Calu3 (cell line): ENCODE measurements around the gene SLC35E4. TPM values are rescaled to one million over a fixed set of nuclear protein-coding genes. Genes with fewer than 3 reads are reported as not detected.

Experiments used
- BruUV-seq: library from RNA; stranded (reverse); fragments of 400-500 nt; replicated peaks from 2 replicates; lab custom pipeline; 2021; lab: Mats Ljungman, UMichigan
- CTCF ChIA-PET: fragments of 300-600 bp; sonication (Branson Sonifier 250); formaldehyde crosslinking; loops from one replicate; lab custom pipeline; 2022; ENCODE audit warnings: antibody characterized with exemption; lab: Charles Lee
- DNase-seq: peaks from one replicate; pipeline ENCODE4 v3.0.0; 2022
- H3K27ac Mint-ChIP-seq: one replicate; pipeline ENCODE4 v1.8.0; 2022; ENCODE audit warnings: mixed read lengths; ENCODE audit not compliant: unreplicated experiment
- H3K27me3 Mint-ChIP-seq: one replicate; pipeline ENCODE4 v1.8.0; 2022; ENCODE audit warnings: mixed read lengths; ENCODE audit not compliant: unreplicated experiment
- H3K36me3 Mint-ChIP-seq: one replicate; pipeline ENCODE4 v1.8.0; 2022; ENCODE audit warnings: mild to moderate bottlenecking, moderate library complexity, mixed read lengths; ENCODE audit not compliant: insufficient read depth, unreplicated experiment
- H3K4me1 Mint-ChIP-seq: one replicate; pipeline ENCODE4 v1.8.0; 2022; ENCODE audit warnings: mild to moderate bottlenecking, low read depth, mixed read lengths; ENCODE audit not compliant: unreplicated experiment
- H3K4me3 Mint-ChIP-seq: one replicate; pipeline ENCODE4 v1.8.0; 2022; ENCODE audit warnings: mild to moderate bottlenecking, low read depth, moderate library complexity, mixed read lengths; ENCODE audit not compliant: unreplicated experiment
- H3K9me3 Mint-ChIP-seq: one replicate; pipeline ENCODE4 v1.8.0; 2022; ENCODE audit warnings: low read depth, mixed read lengths; ENCODE audit not compliant: unreplicated experiment
- CTCF ChIP-seq: fragments of 200-600 bp; IDR thresholded peaks from one replicate; pipeline ENCODE4 v1.8.0; 2022; ENCODE audit warnings: antibody characterized with exemption; ENCODE audit not compliant: unreplicated experiment
- intact Hi-C: fragments of 100-400 bp; cut with micrococcal nuclease; formaldehyde crosslinking; loops from one replicate; pipeline ENCODE4 v1.10.0; 2022; ENCODE audit not compliant: unreplicated experiment
- total RNA-seq: library from RNA; stranded (reverse); gene quantifications from 2 replicates; pipeline ENCODE4 v1.2.3, GENCODE V29; 2022

SLC35E4 gene
- total RNA-seq, 1 experiment from 2014 or later = 3.2 TPM

GRCh38 chr22:30640839-30641430 is 5.4 kb downstream of the SLC35E4 start:
- CTCF ChIA-PET = interaction anchor here (0.8 kb wide), 1 partner anchor 31 kb away, joined by 3 read pairs; no protein-coding TSS in a partner anchor
- H3K9me3 Mint-ChIP-seq = peaks cover 3% of the 10 kb centered on the region
- no TSS peak for BruUV-seq

GRCh38 chr22:30643055-30643875 is 7.7 kb downstream of the SLC35E4 start:
- no peaks in the 10 kb centered on the region for H3K4me1 Mint-ChIP-seq
- TF ChIP-seq CTCF = no peak
- H3K27ac Mint-ChIP-seq = no peak overlapping the region
- H3K27me3 Mint-ChIP-seq = no peaks in the 10 kb centered on the region
- no peaks in the 10 kb centered on the region for H3K36me3 Mint-ChIP-seq
- DNase-seq = no peak
- intact Hi-C loops = no loop called here
- peaks cover 3% of the 10 kb centered on the region for H3K9me3 Mint-ChIP-seq
- BruUV-seq = no TSS peak
- CTCF ChIA-PET = interaction anchor here (0.6 kb wide), 1 partner anchor 23 kb away, joined by 4 read pairs; no protein-coding TSS in a partner anchor
- no peak overlapping the region for H3K4me3 Mint-ChIP-seq

More at GRCh38 chr22:30640839-30641430, 5.4 kb downstream of the SLC35E4 start:
- Mint-ChIP-seq H3K4me3 (no peak overlapping the region), H3K36me3 (peaks cover 6% of the 10 kb centered on the region), H3K27ac (no peak overlapping the region), H3K27me3 (no peaks in the 10 kb centered on the region), H3K4me1 (peaks cover 4% of the 10 kb centered on the region)
- TF ChIP-seq CTCF = no peak
- intact Hi-C loops = no loop called here
- DNase-seq = no peak

GRCh38 chr22:30646518-30647160 is 11.1 kb downstream of the SLC35E4 start:
- Mint-ChIP-seq H3K27me3 (no peaks in the 10 kb centered on the region), H3K9me3 (no peaks in the 10 kb centered on the region), H3K36me3 (no peaks in the 10 kb centered on the region), H3K4me1 (peaks cover 6% of the 10 kb centered on the region), H3K4me3 (no peak overlapping the region), H3K27ac (no peak overlapping the region)
- intact Hi-C loops = no loop called here
- TF ChIP-seq CTCF = no peak
- BruUV-seq = no TSS peak
- CTCF ChIA-PET = no interaction called here
- DNase-seq = no peak

GRCh38 chr22:30647536-30647935 is 12.0 kb downstream of the SLC35E4 start:
- H3K4me3 Mint-ChIP-seq = no peak overlapping the region
- no TSS peak for BruUV-seq
- H3K9me3 Mint-ChIP-seq = no peaks in the 10 kb centered on the region
- no peak for TF ChIP-seq CTCF
- no peak for DNase-seq
- no peaks in the 10 kb centered on the region for H3K27me3 Mint-ChIP-seq
- intact Hi-C loops = no loop called here
- no peaks in the 10 kb centered on the region for H3K36me3 Mint-ChIP-seq
- H3K27ac Mint-ChIP-seq = no peak overlapping the region
- CTCF ChIA-PET = interaction anchor here (1.9 kb wide), 1 partner anchor 13 kb away, joined by 5 read pairs; no protein-coding TSS in a partner anchor
- H3K4me1 Mint-ChIP-seq = peaks cover 6% of the 10 kb centered on the region
